ENCODE data around the gene CLRN2. TPM values are rescaled to one million over a fixed set of nuclear protein-coding genes. Genes with fewer than 3 reads are reported as not detected.

The CLRN2 gene
- polyA plus RNA-seq, 4 donors = not detected

Other genes starting within 250 kb of the CLRN2 start
- gene QDPR, start 3.1 kb upstream of the CLRN2 start, polyA plus RNA-seq (ENCODE audit: insufficient read length in 4 of 4) = 10 to 100 TPM; 33.6 to 66.5 (median 52.1) TPM
- gene LAP3, start 62.0 kb downstream of the CLRN2 start, polyA plus RNA-seq (ENCODE audit: insufficient read length in 4 of 4) = 10 to 100 TPM; 50.9 to 86.6 (median 72.9) TPM
- gene MED28, start 99.5 kb downstream of the CLRN2 start, polyA plus RNA-seq (ENCODE audit: insufficient read length in 4 of 4) = 10 to 100 TPM; 55.3 to 69.3 (median 67.1) TPM

Measured in left renal pelvis (tissue), 4 donors.